SW480 (cell line): Measurements from ENCODE around the gene PSMD13.
"Not testable (repeated sequence)": the region's sequence is repeated elsewhere in the genome, so short reads cannot be mapped to it uniquely, and the experiment has no call there.

Experiments used
- DNase-seq: peaks from one replicate; pipeline ENCODE4 v3.0.0-alpha.2; 2016; ENCODE audit warnings: low spot score

The PSMD13 gene

GRCh38 chr11:236774-237767 lies at the start of gene PSMD13:
TSS of gene PSMD13 (plus strand) at chr11:236976. CDS start at chr11:237050, 74 bp downstream.
- peak; percentile 82 for DNase-seq

DNA sequence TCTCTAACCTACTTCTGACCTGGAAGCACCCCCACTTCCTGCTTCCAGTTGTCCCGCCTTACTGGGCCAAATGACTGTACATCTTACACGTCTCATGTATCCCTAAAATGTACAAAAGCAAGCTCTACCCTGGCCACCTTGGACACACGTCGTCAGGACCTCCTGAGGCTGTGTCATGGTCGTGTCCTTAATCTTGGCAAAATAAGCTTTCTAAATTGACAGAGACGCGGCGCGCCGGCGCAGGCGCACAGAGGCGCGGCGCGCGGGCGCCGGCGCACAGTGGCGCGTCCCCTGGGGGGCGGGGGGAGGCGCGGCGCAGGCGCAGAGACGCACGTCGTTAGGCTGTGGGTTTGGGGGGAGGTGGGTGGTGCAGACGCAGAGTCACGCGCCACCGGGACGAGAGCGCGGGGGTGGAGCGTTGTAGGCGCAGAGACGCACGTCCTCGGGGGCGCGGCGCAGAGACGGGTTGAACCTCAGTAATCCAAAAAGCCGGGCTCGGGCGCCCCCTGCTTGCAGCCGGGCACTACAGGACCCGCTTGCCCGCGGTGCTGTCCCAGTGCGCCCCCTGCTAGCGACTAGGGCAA lies 47.5 kb upstream of the PSMD13 start:
- DNase-seq: not testable (repeated sequence)

- not testable (repeated sequence) for DNase-seq
Measured at GRCh38 chr11:189843-190311, 46.9 kb upstream of the PSMD13 start.

GRCh38 chr11:190546-190945 lies 46.2 kb upstream of the PSMD13 start:
- DNase-seq: not testable (repeated sequence)

DNA sequence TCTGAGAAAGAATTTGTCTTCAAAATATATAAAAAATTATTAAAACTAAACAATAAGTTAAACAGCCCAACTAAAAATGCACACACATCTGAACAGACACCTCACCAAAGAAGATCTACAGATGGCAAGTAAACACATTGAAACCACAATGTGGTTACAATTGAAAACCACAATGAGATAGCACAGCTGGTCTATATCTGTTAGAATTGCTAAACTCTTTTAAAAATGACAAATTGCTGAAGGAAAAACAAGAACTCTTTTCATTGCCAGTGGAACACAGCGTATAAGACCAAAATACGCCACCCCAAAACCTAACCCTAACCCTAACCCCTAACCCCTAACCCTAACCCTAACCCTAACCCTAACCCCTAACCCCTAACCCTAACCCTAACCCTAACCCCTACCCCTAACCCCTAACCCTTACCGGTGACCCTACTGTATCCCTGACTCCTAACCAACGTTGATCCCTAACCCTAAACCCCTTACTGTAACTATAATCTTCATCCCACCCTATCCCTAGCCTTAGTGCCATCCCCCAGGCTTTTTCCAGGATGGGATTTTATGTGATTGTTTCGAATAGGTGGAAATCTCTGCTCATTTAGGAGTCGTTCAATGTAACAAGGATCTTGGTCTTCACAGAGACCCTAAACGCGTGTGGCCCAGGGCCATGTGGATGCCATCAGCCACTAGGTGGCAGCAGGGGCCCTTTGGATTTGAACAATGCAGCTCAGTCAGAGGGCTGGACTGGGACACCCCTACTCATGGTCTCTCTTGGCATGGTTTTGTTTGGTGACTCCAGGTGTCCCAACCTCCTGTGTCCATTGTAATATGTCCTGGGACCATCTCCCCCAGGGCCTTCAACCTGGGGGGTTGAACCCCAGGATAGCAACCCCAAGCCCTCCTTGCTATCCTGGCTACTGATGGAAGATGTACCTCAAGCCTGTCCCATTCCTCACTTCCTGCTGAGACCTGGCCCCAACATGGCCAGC lies 45.0 kb upstream of the PSMD13 start:
- not testable (repeated sequence) for DNase-seq

- not testable (repeated sequence) for DNase-seq
Measured at GRCh38 chr11:192674-193128, 44.1 kb upstream of the PSMD13 start, which contains the start of gene SCGB1C1. TSS of gene SCGB1C1 (plus strand) at chr11:193078. CDS start at chr11:193100, 22 bp downstream.

DNA sequence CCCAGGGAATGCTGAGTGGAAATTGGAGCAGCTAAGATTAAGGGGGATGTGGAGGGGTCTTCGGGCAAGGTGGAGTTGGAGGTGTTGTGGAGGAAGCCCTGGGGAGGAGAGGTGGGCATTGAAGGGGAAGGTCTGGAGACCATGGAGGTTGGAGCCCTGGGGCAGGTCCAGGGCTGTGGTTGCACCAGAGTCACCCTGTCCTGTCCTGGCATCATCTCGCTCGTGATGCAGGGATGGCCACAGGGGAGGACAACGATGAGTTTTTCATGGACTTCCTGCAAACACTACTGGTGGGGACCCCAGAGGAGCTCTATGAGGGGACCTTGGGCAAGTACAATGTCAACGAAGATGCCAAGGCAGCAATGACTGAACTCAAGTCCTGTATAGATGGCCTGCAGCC lies 43.3 kb upstream of the PSMD13 start:
- not testable (repeated sequence) for DNase-seq

- DNase-seq: no peak
Measured at GRCh38 chr11:196786-197731, 39.7 kb upstream of the PSMD13 start.

- no peak for DNase-seq
Measured at GRCh38 chr11:197741-198235, 39.0 kb upstream of the PSMD13 start.

GRCh38 chr11:198236-198806 lies 38.5 kb upstream of the PSMD13 start:
- DNase-seq: no peak

GRCh38 chr11:199004-199581 lies 37.7 kb upstream of the PSMD13 start:
- DNase-seq: no peak

- no peak for DNase-seq
Measured at GRCh38 chr11:199782-200181, 37.0 kb upstream of the PSMD13 start.

DNA sequence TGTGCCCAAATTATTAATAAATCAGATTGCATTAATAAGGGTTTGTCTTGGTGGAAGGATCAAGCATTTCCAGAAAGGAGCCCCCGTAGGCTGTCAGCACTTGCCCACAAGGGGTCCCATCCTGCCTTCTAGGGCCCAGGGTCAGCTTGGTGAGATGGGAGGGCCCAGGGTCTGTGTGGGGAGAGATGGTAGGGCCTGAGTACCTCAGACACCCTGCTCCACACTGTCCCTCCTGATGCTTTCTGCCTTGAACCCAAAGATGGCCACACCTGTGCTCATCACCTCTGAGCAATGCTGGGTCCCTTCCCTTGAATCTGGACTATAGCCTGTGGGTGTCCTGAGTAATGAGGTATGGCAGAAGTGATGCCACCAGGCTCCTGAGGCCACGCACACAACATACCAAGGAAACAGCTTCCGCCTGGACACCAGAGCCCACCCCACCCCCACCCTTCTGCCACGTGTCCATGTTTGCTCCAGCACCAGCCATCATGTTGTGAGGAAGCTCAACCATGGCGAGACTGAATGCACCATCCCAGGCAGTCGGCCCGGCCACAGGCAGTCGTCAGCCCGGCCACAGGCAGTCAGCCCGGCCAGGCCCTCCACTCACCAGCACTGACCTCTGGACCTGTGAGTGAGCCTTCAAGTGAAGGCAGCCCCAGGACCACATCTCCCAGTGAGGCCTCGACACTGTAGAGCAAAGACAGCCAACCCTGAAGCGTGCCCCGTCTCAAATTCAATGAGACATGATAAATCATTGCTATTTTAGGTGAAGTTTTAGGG lies 36.4 kb upstream of the PSMD13 start:
- no peak for DNase-seq

- no peak for DNase-seq
Measured at GRCh38 chr11:201966-202365, 34.8 kb upstream of the PSMD13 start.

GRCh38 chr11:202490-202889 lies 34.3 kb upstream of the PSMD13 start:
- DNase-seq: no peak

- no peak for DNase-seq
Measured at GRCh38 chr11:203056-203944, 33.5 kb upstream of the PSMD13 start.

DNA sequence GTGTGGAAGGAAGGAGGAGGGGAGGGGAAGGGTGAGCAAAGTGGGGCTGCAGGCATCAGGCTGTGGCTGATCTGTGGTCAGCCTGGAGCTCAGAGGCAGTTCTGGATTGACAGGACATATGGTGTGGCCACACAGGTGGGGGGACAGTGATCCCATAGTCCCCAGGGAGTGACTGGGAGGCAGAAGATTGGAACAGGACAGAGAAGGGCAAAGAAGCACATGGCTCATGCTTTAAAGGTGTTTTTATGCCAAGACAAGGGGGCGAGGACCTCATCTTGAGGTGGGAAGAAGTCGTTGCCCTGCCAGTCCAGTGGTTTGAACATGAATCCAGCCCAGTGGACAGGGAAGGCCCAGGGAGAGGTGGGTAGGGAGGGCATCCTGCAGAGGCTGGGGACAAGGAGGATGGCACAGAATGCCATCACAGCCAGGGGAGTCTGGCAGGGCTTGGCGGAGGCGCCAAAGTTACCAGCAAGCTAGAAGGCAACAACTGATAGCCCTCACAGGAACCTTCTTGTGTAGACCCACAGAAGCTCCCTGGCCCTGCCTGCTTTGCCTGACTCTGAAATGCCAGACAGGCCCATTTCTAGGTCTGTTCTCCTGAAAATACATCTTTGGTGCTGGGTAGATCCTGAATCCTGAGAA lies 32.7 kb upstream of the PSMD13 start:
- no peak for DNase-seq
